H9 (cell line): Measurements from ENCODE around the gene LIPC. TPM values are rescaled to one million over a fixed set of nuclear protein-coding genes. Genes with fewer than 3 reads are reported as not detected.

Experiments used
- DNase-seq: peaks from one replicate; pipeline ENCODE4 v3.0.0-alpha.2; 2017
- H2AFZ ChIP-seq: one replicate; pipeline ENCODE4 v1.6.1; 2013; ENCODE audit warnings: mild to moderate bottlenecking, low read length, control low read depth, moderate library complexity
- H2AK5ac ChIP-seq: 2 replicates; pipeline ENCODE4 v1.6.1; 2013; ENCODE audit warnings: low read length, control low read depth, mixed read lengths; ENCODE audit not compliant: insufficient read length
- H2BK120ac ChIP-seq: one replicate; pipeline ENCODE4 v1.6.1; 2013; ENCODE audit warnings: low read depth, mild to moderate bottlenecking, low read length, control low read depth, inconsistent platforms; ENCODE audit not compliant: poor library complexity, severe bottlenecking
- H2BK12ac ChIP-seq: 2 replicates; pipeline ENCODE4 v1.6.1; 2013; ENCODE audit warnings: low read length, control low read depth, mixed read lengths, low read depth; ENCODE audit not compliant: insufficient read length
- H2BK15ac ChIP-seq: 2 replicates; pipeline ENCODE4 v1.6.1; 2013; ENCODE audit warnings: low read depth, low read length, control low read depth
- H2BK20ac ChIP-seq: one replicate; pipeline ENCODE4 v1.6.1; 2013; ENCODE audit warnings: low read depth, mild to moderate bottlenecking, low read length, control low read depth, inconsistent platforms; ENCODE audit not compliant: poor library complexity, severe bottlenecking
- H2BK5ac ChIP-seq: 2 replicates; pipeline ENCODE4 v1.6.1; 2013; ENCODE audit warnings: low read length, control low read depth, mixed read lengths; ENCODE audit not compliant: insufficient read length
- H3K14ac ChIP-seq: 2 replicates; pipeline ENCODE4 v1.6.1; 2013; ENCODE audit warnings: low read length, control low read depth; ENCODE audit not compliant: insufficient read depth
- H3K18ac ChIP-seq: 2 replicates; pipeline ENCODE4 v1.6.1; 2013; ENCODE audit warnings: low read depth, mild to moderate bottlenecking, mixed read lengths, low read length, control low read depth; ENCODE audit not compliant: insufficient read length
- H3K23ac ChIP-seq: 2 replicates; pipeline ENCODE4 v1.6.1; 2013; ENCODE audit warnings: low read length, control low read depth, mixed read lengths, low read depth; ENCODE audit not compliant: insufficient read length
- H3K23me2 ChIP-seq: 2 replicates; pipeline ENCODE4 v1.6.1; 2013; ENCODE audit warnings: low read depth, mild to moderate bottlenecking, mixed read lengths, low read length, control low read depth; ENCODE audit not compliant: insufficient read length, poor library complexity, severe bottlenecking
- H3K27ac ChIP-seq: 2 replicates; pipeline ENCODE4 v1.5.1; 2013; ENCODE audit warnings: low read length, control low read depth, mixed read lengths, low read depth; ENCODE audit not compliant: insufficient read length
- H3K27me3 ChIP-seq: 2 replicates; pipeline ENCODE4 v1.6.1; 2013; ENCODE audit warnings: low read length, control low read depth, inconsistent platforms; ENCODE audit not compliant: insufficient read depth
- H3K4ac ChIP-seq: 2 replicates; pipeline ENCODE4 v1.6.1; 2013; ENCODE audit warnings: low read depth, mild to moderate bottlenecking, control low read depth, inconsistent platforms, low read length, moderate library complexity
- H3K4me1 ChIP-seq: 2 replicates; pipeline ENCODE4 v1.6.1; 2013; ENCODE audit warnings: low read length, control low read depth, inconsistent platforms; ENCODE audit not compliant: insufficient read depth
- H3K4me2 ChIP-seq: 2 replicates; pipeline ENCODE4 v1.6.1; 2013; ENCODE audit warnings: low read length, control low read depth, mixed read lengths; ENCODE audit not compliant: insufficient read length, insufficient read depth
- H3K56ac ChIP-seq: 2 replicates; pipeline ENCODE4 v1.6.1; 2013; ENCODE audit warnings: low read depth, mild to moderate bottlenecking, mixed read lengths, low read length, control low read depth; ENCODE audit not compliant: insufficient read length
- H3K79me1 ChIP-seq: 2 replicates; pipeline ENCODE4 v1.6.1; 2013; ENCODE audit warnings: low read depth, mild to moderate bottlenecking, moderate library complexity, low read length, control low read depth, inconsistent platforms; ENCODE audit not compliant: insufficient read depth, poor library complexity, severe bottlenecking
- H3K79me2 ChIP-seq: 2 replicates; pipeline ENCODE4 v1.6.1; 2013; ENCODE audit warnings: low read length, control low read depth, inconsistent platforms; ENCODE audit not compliant: insufficient read depth
- H3K9ac ChIP-seq: 2 replicates; pipeline ENCODE4 v1.6.1; 2013; ENCODE audit warnings: low read length, control low read depth, mixed read lengths; ENCODE audit not compliant: insufficient read length; ENCODE audit errors: extremely low read depth
- H3K9me3 ChIP-seq: one replicate; pipeline ENCODE4 v1.6.1; 2013; ENCODE audit warnings: low read depth, low read length, inconsistent platforms; ENCODE audit not compliant: control insufficient read depth
- H3T11ph ChIP-seq: one replicate; pipeline ENCODE4 v1.6.1; 2013; ENCODE audit warnings: mild to moderate bottlenecking, low read length, control low read depth, inconsistent platforms
- H4K20me1 ChIP-seq: one replicate; pipeline ENCODE4 v1.6.1; 2013; ENCODE audit not compliant: control insufficient read depth, insufficient read length, insufficient read depth
- H4K5ac ChIP-seq: 2 replicates; pipeline ENCODE4 v1.6.1; 2013; ENCODE audit warnings: low read depth, mild to moderate bottlenecking, mixed read lengths, low read length, control low read depth; ENCODE audit not compliant: insufficient read length
- H4K8ac ChIP-seq: replicated peaks from 2 replicates; pipeline ENCODE4 v1.6.1; 2013; ENCODE audit warnings: low read length, control low read depth, mixed read lengths, low read depth; ENCODE audit not compliant: insufficient read length
- H4K91ac ChIP-seq: 2 replicates; pipeline ENCODE4 v1.6.1; 2013; ENCODE audit warnings: low read depth, mild to moderate bottlenecking, moderate library complexity, mixed read lengths, low read length, control low read depth; ENCODE audit not compliant: insufficient read length
- H3K27ac Mint-ChIP-seq, 3 experiments: 2 replicates in 2 of 3; 3 replicates in 1 of 3; pipeline ENCODE4 v1.8.0; 2020 to 2021; ENCODE audit warnings: mixed read lengths in 3 of 3, mild to moderate bottlenecking in 1 of 3, moderate library complexity in 1 of 3
- H3K27me3 Mint-ChIP-seq: 2 replicates; pipeline ENCODE4 v1.8.0; 2021; ENCODE audit warnings: low read depth, mild to moderate bottlenecking, moderate library complexity, mixed read lengths
- H3K36me3 Mint-ChIP-seq, 3 experiments: 2 replicates in 2 of 3; 3 replicates in 1 of 3; pipeline ENCODE4 v1.8.0; 2020 to 2021; ENCODE audit warnings: low read depth in 3 of 3, mixed read lengths in 3 of 3; ENCODE audit not compliant: insufficient read depth in 1 of 3
- H3K4me1 Mint-ChIP-seq, 2 experiments: 2 replicates each; pipeline ENCODE4 v1.8.0; 2020; ENCODE audit warnings: mixed read lengths in 2 of 2
- H3K4me3 Mint-ChIP-seq, 2 experiments: 2 replicates in 1 of 2; 3 replicates in 1 of 2; pipeline ENCODE4 v1.8.0; 2020 to 2021; ENCODE audit warnings: mild to moderate bottlenecking in 2 of 2, mixed read lengths in 2 of 2, moderate library complexity in 1 of 2
- H3K9me3 Mint-ChIP-seq, 2 experiments: 2 replicates in 1 of 2; 3 replicates in 1 of 2; pipeline ENCODE4 v1.8.0; 2020; ENCODE audit warnings: mild to moderate bottlenecking in 2 of 2, mixed read lengths in 2 of 2, moderate library complexity in 1 of 2
- WGBS: extraction: QIAGEN DNeasy Blood & Tissue Kit; methylation state at CpG from one replicate; pipeline ENCODE4 v1.1.7; 2013; ENCODE audit warnings: missing lambda C conversion rate, low lambda C conversion rate, mixed read lengths; ENCODE audit not compliant: insufficient read length; ENCODE audit errors: extremely low coverage; 5-methylcytosine and 5-hydroxymethylcytosine counted together
- total RNA-seq: library from RNA; stranded (reverse); gene quantifications from 2 replicates; pipeline ENCODE4 v1.2.1, GENCODE V29; 2021
- TF ChIP-seq, protein P1 (sequence below): fragments of 200-600 bp; sonication (generic); conservative IDR thresholded peaks from 3 replicates; pipeline ENCODE4 v1.8.0; 2021; ENCODE audit warnings: antibody characterized with exemption, mild to moderate bottlenecking

LIPC gene
- total RNA-seq, 1 experiment from 2014 or later = not detected

GRCh38 chr15:58548308-58549012, 116.7 kb downstream of the LIPC start:
- no peak overlapping the region for H3K4me3 Mint-ChIP-seq
- no peaks in the 10 kb centered on the region for H3K23me2 ChIP-seq
- no peak overlapping the region for H2BK12ac ChIP-seq
- peaks cover 25 to 37% of the 10 kb centered on the region in 2 experiments for H3K4me1 Mint-ChIP-seq
- H3K14ac ChIP-seq = peak overlapping the region; percentile 0; the same call in 1 of the 2 replicates
- H3K23ac ChIP-seq = no peak overlapping the region
- no peaks in the 10 kb centered on the region for H3K9me3 Mint-ChIP-seq
- peak overlapping the region in 1 of 3 experiments; percentile 68; a peak in 2 of 7 replicates for H3K27ac Mint-ChIP-seq
- no peak overlapping the region for H2AK5ac ChIP-seq
- H3K4me2 ChIP-seq = no peak overlapping the region
- no peak overlapping the region for H4K91ac ChIP-seq
- no peak overlapping the region for H3K18ac ChIP-seq
- no peaks in the 10 kb centered on the region for H3K79me2 ChIP-seq
- no CpG with 5 or more reads among the region's 26 CpGs for WGBS
- H3K36me3 Mint-ChIP-seq = no peaks in the 10 kb centered on the region
- H3K79me1 ChIP-seq = no peaks in the 10 kb centered on the region
- H4K20me1 ChIP-seq = no peaks in the 10 kb centered on the region
- no peaks in the 10 kb centered on the region for H3K4me1 ChIP-seq
- H3K9me3 ChIP-seq = no peaks in the 10 kb centered on the region
- H4K5ac ChIP-seq = no peak overlapping the region
- H2AFZ ChIP-seq = no peak overlapping the region
- H3K27me3 ChIP-seq = no peaks in the 10 kb centered on the region
- H4K8ac ChIP-seq = no peak overlapping the region
- TF ChIP-seq, protein P1, sequence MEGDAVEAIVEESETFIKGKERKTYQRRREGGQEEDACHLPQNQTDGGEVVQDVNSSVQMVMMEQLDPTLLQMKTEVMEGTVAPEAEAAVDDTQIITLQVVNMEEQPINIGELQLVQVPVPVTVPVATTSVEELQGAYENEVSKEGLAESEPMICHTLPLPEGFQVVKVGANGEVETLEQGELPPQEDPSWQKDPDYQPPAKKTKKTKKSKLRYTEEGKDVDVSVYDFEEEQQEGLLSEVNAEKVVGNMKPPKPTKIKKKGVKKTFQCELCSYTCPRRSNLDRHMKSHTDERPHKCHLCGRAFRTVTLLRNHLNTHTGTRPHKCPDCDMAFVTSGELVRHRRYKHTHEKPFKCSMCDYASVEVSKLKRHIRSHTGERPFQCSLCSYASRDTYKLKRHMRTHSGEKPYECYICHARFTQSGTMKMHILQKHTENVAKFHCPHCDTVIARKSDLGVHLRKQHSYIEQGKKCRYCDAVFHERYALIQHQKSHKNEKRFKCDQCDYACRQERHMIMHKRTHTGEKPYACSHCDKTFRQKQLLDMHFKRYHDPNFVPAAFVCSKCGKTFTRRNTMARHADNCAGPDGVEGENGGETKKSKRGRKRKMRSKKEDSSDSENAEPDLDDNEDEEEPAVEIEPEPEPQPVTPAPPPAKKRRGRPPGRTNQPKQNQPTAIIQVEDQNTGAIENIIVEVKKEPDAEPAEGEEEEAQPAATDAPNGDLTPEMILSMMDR = no peak
- H2BK15ac ChIP-seq = no peak overlapping the region
- DNase-seq = no peak
- H3K9ac ChIP-seq = no peak overlapping the region
- no peak overlapping the region for H3K27ac ChIP-seq
- no peak overlapping the region for H3K4ac ChIP-seq
- no peak overlapping the region for H3T11ph ChIP-seq
- H3K56ac ChIP-seq = no peak overlapping the region
- no peak overlapping the region for H2BK5ac ChIP-seq
- no peak overlapping the region for H2BK20ac ChIP-seq
- H2BK120ac ChIP-seq = no peak overlapping the region
- H3K27me3 Mint-ChIP-seq = peaks cover 8% of the 10 kb centered on the region
